M059J (cell line): ENCODE data around the gene RAB11FIP3. TPM values are rescaled to one million over a fixed set of nuclear protein-coding genes. Genes with fewer than 3 reads are reported as not detected.
A peak's percentile ranks its signal among the peaks of the same experiment; 100 is the strongest.

Experiments used
- DNase-seq: peaks from one replicate; pipeline ENCODE4 v3.0.0-alpha.2; 2012; ENCODE audit warnings: low read depth
- total RNA-seq: library from RNA; depleted of rRNA; stranded (reverse); fragments of >200 nt; shearing (Covaris generic); gene quantifications from 2 replicates; pipeline ENCODE4 v1.2.3, GENCODE V29; 2014; rRNA removed

RAB11FIP3 gene
- total RNA-seq, 1 experiment from 2014 or later, result 21.1 TPM

DNA sequence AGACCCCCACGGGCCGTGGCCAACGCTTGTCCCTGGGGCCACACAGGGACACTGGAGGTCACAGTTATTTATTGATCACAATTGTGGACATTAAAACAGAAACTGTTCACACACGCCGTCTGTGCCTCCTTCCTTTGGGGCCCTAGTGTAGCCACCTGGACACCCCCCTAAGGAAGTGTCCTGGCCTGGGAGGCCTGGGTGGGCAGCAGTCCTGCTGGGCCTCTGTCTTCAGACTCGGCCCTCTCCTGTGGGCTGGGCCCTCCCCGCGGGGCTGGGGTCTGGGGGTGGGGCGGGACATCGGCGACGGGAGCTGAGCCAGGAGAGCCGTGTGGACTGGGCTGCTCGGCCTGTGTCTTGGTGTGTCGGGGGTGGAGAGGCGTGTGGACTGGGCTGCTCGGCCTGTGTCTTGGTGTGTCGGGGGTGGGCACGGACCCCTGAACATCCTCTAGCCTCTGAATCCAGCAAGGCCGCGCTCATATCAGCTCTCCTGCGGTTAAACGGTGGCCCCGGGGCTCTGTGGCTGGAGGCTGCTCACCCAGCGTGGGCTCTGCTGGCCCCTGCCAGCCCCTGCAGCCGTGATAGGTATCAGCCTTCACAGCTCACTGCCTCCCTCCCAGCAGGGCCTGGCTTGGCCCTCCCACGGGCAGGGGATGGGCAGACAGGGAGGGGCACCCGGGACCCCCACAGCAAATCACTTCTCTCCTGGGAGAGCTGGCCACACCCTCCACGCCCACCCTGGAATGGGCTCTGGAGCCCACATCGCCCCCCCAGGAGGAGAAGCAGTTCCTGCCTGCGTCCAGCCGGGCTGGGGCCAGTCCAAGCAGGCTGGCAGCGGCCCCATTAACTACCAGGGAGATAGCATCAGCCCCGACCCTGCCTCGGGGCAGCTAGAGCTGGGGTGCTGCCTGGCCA lies 140.2 kb downstream of the RAB11FIP3 start:
- peak; percentile 57 for DNase-seq

GRCh38 chr16:566475-567372 lies 141.3 kb downstream of the RAB11FIP3 start, which contains the start of gene NHLRC4:
NHLRC4 (plus strand) TSS chr16:567005; CDS start chr16:568048, 1,043 bp downstream.
- peak; percentile 33 for DNase-seq

- no peak for DNase-seq
Observed at GRCh38 chr16:567373-568256, 142.2 kb downstream of the RAB11FIP3 start.

DNA sequence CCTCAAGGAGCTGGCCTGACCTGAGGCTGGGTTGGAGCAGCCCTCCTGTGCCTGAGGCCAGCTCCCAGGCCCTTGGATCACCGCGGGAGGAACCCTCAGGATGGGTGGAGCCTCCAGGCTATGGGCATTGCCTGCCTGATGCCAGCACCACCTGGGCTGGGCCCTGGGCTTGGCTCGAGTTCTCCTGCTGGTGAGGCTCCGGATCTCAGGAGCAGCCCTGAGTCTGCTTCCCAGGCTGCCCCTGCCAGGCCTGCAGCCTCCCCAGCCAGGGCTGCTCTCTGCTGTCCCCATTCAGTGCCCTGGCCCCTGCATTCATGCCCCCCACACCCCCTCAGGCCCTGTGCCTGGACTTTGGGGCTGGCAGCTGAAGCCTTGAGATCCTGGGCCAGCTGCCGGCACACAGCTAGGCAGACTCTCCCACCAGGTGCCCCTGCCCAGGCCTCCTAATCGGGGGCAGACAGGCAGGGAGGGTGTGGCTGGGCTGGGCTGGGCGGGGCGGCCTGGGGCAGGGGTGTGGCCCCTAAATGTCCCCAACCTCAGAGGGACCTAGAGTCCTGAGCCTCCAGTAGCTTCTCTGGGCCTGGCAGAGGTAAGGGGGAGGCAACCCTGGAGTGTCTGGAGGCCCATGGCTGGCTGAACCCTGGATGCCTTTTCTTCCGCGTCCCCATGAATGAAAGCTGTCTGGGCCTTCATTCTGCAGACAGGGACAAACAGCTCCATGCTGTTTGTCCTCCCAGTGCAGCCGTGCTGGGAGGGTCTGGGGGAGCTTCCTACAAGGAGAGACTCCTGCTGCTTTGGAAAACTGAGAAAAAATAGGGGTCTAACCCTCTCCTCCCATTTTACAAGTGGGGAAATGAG lies 143.2 kb downstream of the RAB11FIP3 start:
- DNase-seq, result no peak

GRCh38 chr16:569445-570254 lies 144.2 kb downstream of the RAB11FIP3 start, which contains the start of gene PIGQ:
PIGQ (plus strand) TSS chr16:569968; CDS start chr16:574075, 4,107 bp downstream.
- peak; percentile 47 for DNase-seq

Other genes starting within 250 kb of the RAB11FIP3 start
- not detected in 2 replicates for gene HBA1, start 249.0 kb upstream of the RAB11FIP3 start, total RNA-seq
- gene HBQ1, start 245.2 kb upstream of the RAB11FIP3 start, total RNA-seq, result not detected in 2 replicates
- gene LUC7L, start 196.2 kb upstream of the RAB11FIP3 start, total RNA-seq, result 15.0 and 15.8 TPM in 2 replicates
- gene FAM234A, start 190.8 kb upstream of the RAB11FIP3 start, total RNA-seq, result 166 and 215 TPM in 2 replicates
- not detected in 2 replicates for gene RGS11, start 149.7 kb upstream of the RAB11FIP3 start, total RNA-seq
- not detected in 2 replicates for gene ARHGDIG, start 145.1 kb upstream of the RAB11FIP3 start, total RNA-seq
- 0.25 TPM in 1 of 2 replicates, not detected in the other for gene PDIA2, start 142.5 kb upstream of the RAB11FIP3 start, total RNA-seq
- 6.6 and 15.5 TPM in 2 replicates for gene AXIN1, start 72.9 kb upstream of the RAB11FIP3 start, total RNA-seq
- 162 and 177 TPM in 2 replicates for gene MRPL28, start 55.1 kb upstream of the RAB11FIP3 start, total RNA-seq
- gene PGAP6, start 43.7 kb upstream of the RAB11FIP3 start, total RNA-seq, result 54.9 and 71.2 TPM in 2 replicates
- gene NME4, start 28.4 kb upstream of the RAB11FIP3 start, total RNA-seq, result 92.0 and 101 TPM in 2 replicates
- gene DECR2, start 23.8 kb upstream of the RAB11FIP3 start, total RNA-seq, result 2.2 and 6.6 TPM in 2 replicates
- 23.2 and 36.7 TPM in 2 replicates for gene CAPN15, start 102.1 kb downstream of the RAB11FIP3 start, total RNA-seq
- not detected in 2 replicates for gene PRR35, start 134.7 kb downstream of the RAB11FIP3 start, total RNA-seq
- 0.12 TPM in 1 of 2 replicates, not detected in the other for gene NHLRC4, start 141.4 kb downstream of the RAB11FIP3 start, total RNA-seq
- gene PIGQ, start 144.3 kb downstream of the RAB11FIP3 start, total RNA-seq, result 35.9 and 43.8 TPM in 2 replicates
- gene RAB40C, start 164.4 kb downstream of the RAB11FIP3 start, total RNA-seq, result 15.2 and 16.8 TPM in 2 replicates
- 0.62 and 2.9 TPM in 2 replicates for gene WFIKKN1, start 205.3 kb downstream of the RAB11FIP3 start, total RNA-seq
- gene METTL26, start 210.7 kb downstream of the RAB11FIP3 start, total RNA-seq, result 150 and 177 TPM in 2 replicates
- 8.5 and 20.9 TPM in 2 replicates for gene MCRIP2, start 216.2 kb downstream of the RAB11FIP3 start, total RNA-seq
- 15.8 and 16.1 TPM in 2 replicates for gene WDR90, start 223.7 kb downstream of the RAB11FIP3 start, total RNA-seq
- 25.7 and 38.5 TPM in 2 replicates for gene RHOT2, start 242.5 kb downstream of the RAB11FIP3 start, total RNA-seq